ENCODE data around the gene ZNF770.

DNA sequence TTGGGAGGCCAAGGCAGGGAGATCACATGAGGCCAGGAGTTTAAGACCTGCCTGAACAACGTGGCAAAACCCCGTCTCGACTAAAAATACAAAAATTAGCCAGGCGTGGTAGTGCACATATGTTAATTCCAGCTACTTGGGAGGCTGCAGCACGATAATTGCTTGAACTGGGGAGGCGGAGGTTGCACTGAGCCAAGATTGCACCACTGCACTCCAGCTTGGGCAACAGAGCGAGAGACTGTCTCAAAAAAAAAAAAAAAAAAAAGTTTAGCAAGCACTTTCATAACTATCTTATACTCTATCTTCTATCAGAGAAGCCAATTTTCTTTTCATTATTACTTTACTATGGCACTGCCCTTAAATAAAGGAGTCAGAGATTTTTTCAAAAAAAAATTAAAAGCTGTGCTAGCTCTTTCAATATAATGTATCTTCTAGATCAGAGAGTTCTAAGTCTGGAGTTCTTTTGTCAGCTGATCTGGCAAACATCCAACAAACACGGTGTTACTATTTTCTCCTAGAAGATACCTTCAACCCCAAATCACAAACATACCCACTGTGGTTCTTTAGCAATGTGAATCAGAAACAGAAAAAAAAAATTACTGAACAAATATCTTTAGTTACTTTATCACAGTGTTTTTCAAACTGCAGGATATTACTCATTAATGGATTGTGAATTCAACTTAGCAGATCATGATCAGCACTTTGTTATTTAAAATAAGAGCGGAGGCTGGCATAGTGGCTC is 3.0 kb downstream of the ZNF770 start:
- TF ChIP-seq GATA2 (IDR thresholded peaks at IDR 0.05; ENCODE audit: low read depth, low read length) (no peak), GATA3 (IDR thresholded peaks at IDR 0.05; ENCODE audit: low read depth, low read length) (no peak)
